ENCODE measurements around the gene ZNF724. TPM values are rescaled to one million over a fixed set of nuclear protein-coding genes. Genes with fewer than 3 reads are reported as not detected.
"Not testable (repeated sequence)": the region's sequence is repeated elsewhere in the genome, so short reads cannot be mapped to it uniquely, and the experiment has no call there.

ZNF724 gene
- total RNA-seq (1 to 10 TPM in 2 of 4 donors, under 1 TPM in 2; 0.89 to 2.8 (median 1.3) TPM), polyA plus RNA-seq (0.34 TPM)
- long read RNA-seq, donor 1, partial matches to known transcripts = 0 of 3 reads
- long read RNA-seq, donor 1, other reads (novel, unspliced or antisense) = 0 of 3 reads
- long read RNA-seq, donor 2 = 0 reads
- long read RNA-seq, donor 3, partial matches to known transcripts = 0 of 2 reads
- long read RNA-seq, donor 3, other reads (novel, unspliced or antisense) = 0 of 2 reads
- long read RNA-seq, donor 4 = 0 reads

GRCh38 chr19:23249911-23250649 is at the start of gene ZNF724:
Gene ZNF724, minus strand, starts transcription at chr19:23250394. Its CDS starts 152 bp downstream, at chr19:23250242.
- DNase-seq (peak; percentile 94 to 96 (median 96)), ATAC-seq (peak; percentile 100)
- Histone ChIP-seq H3K9me3 (ENCODE audit: control insufficient read depth, low read length) (no peaks in the 10 kb centered on the region), H3K4me3 (ENCODE audit: low read length) (peak within 1 kb of the TSS; percentile 82), H3K4me1 (ENCODE audit: control insufficient read depth, insufficient read depth, low read length) (no peaks in the 10 kb centered on the region), H3K27ac (ENCODE audit: low read length) (peak within 1 kb of the TSS; percentile 68), H3K27me3 (ENCODE audit: control insufficient read depth, insufficient read depth) (no peaks in the 10 kb centered on the region)
- intact Hi-C loops (cut with DNase I) = no loop called here
- under 1% methylated on average over 32 of the region's 32 CpGs for WGBS

DNA sequence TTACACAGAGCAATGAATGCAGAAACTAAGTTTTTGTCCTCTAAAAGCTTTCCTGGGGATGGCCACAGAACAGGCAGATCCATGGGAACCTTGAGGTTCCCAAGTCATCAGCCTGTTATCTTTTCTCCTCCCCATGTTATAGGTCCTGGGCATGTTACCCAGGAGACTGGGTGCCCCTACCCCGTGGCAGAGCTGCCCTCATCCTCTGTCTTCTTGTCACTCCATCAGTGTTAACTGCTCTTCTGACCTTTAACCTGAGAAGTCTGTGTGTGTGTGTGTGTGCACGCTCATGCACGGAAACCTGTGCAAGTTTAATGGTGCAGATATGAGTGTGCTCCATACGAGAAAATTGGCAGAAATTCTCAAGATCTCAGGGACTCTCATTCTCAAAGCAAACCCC is 43.9 kb upstream of the ZNF724 start:
- H3K4me3 ChIP-seq (ENCODE audit: low read length) = no peak overlapping the region
- no peaks in the 10 kb centered on the region for H3K27me3 ChIP-seq (ENCODE audit: control insufficient read depth, insufficient read depth)
- DNase-seq = no peak
- 74% methylated on average over 4 of the region's 4 CpGs for WGBS
- intact Hi-C loops (cut with DNase I) = no loop called here
- H3K9me3 ChIP-seq (ENCODE audit: control insufficient read depth, low read length) = no peaks in the 10 kb centered on the region
- ATAC-seq = no peak
- no peak overlapping the region for H3K27ac ChIP-seq (ENCODE audit: low read length)
- no peaks in the 10 kb centered on the region for H3K4me1 ChIP-seq (ENCODE audit: control insufficient read depth, insufficient read depth, low read length)

DNA sequence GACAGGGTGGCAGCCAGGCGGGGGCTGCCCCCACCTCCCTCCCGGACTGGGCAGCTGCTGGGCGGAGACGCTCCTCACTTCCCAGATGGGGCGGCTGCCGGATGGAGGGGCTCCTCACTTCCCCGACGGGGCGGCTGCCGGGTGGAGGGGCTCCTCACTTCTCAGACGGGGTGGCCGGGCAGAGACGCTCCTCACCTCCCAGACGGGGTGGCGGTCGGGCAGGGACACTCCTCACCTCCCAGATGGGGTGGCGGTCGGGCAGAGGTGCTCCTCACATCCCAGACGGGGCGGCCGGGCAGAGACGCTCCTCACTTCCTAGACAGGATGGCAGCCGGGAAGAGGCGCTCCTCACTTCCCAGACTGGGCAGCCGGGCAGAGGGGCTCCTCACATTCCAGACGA is 39.8 kb upstream of the ZNF724 start:
- H3K4me1 ChIP-seq (ENCODE audit: control insufficient read depth, insufficient read depth, low read length); H3K27me3 ChIP-seq (ENCODE audit: control insufficient read depth, insufficient read depth); intact Hi-C loops (cut with DNase I); H3K4me3 ChIP-seq (ENCODE audit: low read length); H3K9me3 ChIP-seq (ENCODE audit: control insufficient read depth, low read length); ATAC-seq; H3K27ac ChIP-seq (ENCODE audit: low read length): not testable (repeated sequence)
- 95% methylated on average over 26 of the region's 26 CpGs for WGBS
- peak in 1 of 3 donors; percentile 58 for DNase-seq

GRCh38 chr19:23287620-23288019 is 37.4 kb upstream of the ZNF724 start:
- H3K4me1 ChIP-seq (ENCODE audit: control insufficient read depth, insufficient read depth, low read length) = no peaks in the 10 kb centered on the region
- ATAC-seq (no peak), DNase-seq (no peak)
- no peak overlapping the region for H3K4me3 ChIP-seq (ENCODE audit: low read length)
- intact Hi-C loops (cut with DNase I) = no loop called here
- H3K9me3 ChIP-seq (ENCODE audit: control insufficient read depth, low read length) = peaks cover 2% of the 10 kb centered on the region
- H3K27me3 ChIP-seq (ENCODE audit: control insufficient read depth, insufficient read depth) = no peaks in the 10 kb centered on the region
- WGBS = 90% methylated on average over 3 of the region's 3 CpGs
- no peak overlapping the region for H3K27ac ChIP-seq (ENCODE audit: low read length)

DNA sequence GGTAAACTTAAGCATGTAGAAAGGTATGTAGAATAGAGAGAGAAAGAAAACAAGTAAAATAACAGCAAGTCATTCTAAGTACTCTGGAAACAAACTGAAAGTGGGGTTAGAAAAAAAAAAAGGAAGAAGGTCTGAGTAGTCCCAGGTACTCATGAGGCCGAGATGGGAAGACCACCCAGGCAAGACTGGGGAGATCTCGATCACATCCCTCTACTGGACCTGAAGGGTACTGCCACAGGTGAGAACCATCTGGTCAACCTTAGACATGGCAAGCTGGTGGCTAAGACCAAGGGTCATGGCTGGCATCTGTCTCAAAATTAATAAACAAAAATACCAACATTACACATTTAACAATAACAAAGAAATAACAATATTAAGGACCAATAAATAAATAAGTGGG is 36.3 kb upstream of the ZNF724 start:
- ATAC-seq = no peak
- Histone ChIP-seq H3K4me3 (ENCODE audit: low read length) (no peak overlapping the region), H3K27me3 (ENCODE audit: control insufficient read depth, insufficient read depth) (no peaks in the 10 kb centered on the region), H3K4me1 (ENCODE audit: control insufficient read depth, insufficient read depth, low read length) (no peaks in the 10 kb centered on the region), H3K27ac (ENCODE audit: low read length) (no peak overlapping the region), H3K9me3 (ENCODE audit: control insufficient read depth, low read length) (peaks cover 2% of the 10 kb centered on the region)
- intact Hi-C loops (cut with DNase I) = no loop called here
- 65% methylated on average over 2 of the region's 2 CpGs for WGBS
- DNase-seq = no peak

DNA sequence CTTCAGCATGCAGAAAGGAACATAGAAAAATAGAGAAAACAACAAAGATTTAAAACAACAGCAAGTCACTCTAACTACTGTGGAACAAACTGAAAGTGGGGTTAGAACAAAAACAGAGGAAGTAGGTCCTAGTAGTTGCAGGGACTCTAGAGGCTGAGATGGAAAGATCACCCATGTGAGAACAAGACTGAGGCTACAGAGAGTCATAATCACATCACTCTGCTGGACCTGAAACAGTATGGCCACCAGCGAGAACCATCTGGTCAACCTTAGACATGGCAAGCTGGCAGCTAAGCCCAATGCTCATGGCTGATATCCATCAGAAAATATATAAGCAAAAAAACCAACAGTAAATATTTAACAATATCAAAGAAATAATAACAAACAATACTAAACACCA is 35.8 kb upstream of the ZNF724 start:
- DNase-seq (no peak), ATAC-seq (no peak)
- H3K4me1 ChIP-seq (ENCODE audit: control insufficient read depth, insufficient read depth, low read length) = no peaks in the 10 kb centered on the region
- H3K27me3 ChIP-seq (ENCODE audit: control insufficient read depth, insufficient read depth) = no peaks in the 10 kb centered on the region
- intact Hi-C loops (cut with DNase I) = no loop called here
- H3K27ac ChIP-seq (ENCODE audit: low read length) = no peak overlapping the region
- H3K9me3 ChIP-seq (ENCODE audit: control insufficient read depth, low read length) = peaks cover 2% of the 10 kb centered on the region
- 95% methylated on average over 1 of the region's 1 CpG for WGBS
- H3K4me3 ChIP-seq (ENCODE audit: low read length) = no peak overlapping the region

DNA sequence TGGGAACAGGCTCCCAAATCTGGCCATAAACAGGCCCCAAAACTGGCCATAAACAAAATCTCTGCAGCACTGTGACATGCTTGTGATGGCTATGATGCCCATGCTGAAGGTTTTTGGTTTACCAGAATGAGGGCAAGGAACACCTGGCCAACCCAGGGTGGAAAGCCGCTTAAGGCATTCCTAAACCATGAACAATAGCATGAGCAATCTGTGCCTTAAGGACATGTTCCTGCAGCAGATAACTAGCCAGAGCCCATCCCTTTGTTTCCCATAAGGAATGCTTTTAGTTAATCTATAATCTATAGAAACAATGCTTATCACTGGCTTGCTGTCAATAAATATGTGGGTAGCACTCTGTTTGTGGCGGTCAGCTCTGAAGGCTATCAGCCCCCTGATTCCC is 35.1 kb upstream of the ZNF724 start:
- WGBS = 88% methylated on average over 2 of the region's 2 CpGs
- H3K27ac ChIP-seq (ENCODE audit: low read length); H3K27me3 ChIP-seq (ENCODE audit: control insufficient read depth, insufficient read depth); DNase-seq; ATAC-seq; H3K4me1 ChIP-seq (ENCODE audit: control insufficient read depth, insufficient read depth, low read length); H3K4me3 ChIP-seq (ENCODE audit: low read length); intact Hi-C loops (cut with DNase I); H3K9me3 ChIP-seq (ENCODE audit: control insufficient read depth, low read length): not testable (repeated sequence)

DNA sequence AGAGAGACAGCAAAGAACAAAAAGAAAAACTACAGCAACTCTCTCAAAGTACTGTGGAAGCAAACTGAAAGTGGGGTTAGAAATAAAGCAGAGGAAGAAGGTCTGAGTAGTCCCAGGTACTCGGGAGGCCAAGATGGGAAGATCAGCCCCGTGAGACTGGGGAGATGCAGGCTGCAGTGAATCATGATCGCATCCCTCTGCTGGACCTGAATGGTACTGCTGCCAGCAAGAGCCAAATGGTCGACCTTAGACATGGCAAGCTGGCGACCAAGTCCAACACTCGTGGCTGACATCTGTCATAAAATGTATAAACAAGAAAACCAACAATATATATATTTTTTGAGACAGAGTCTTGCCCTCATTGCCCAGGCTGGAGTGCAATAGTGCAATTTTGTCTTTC is 33.7 kb upstream of the ZNF724 start:
- Histone ChIP-seq H3K9me3 (ENCODE audit: control insufficient read depth, low read length) (peaks cover 2% of the 10 kb centered on the region), H3K4me3 (ENCODE audit: low read length) (no peak overlapping the region), H3K27ac (ENCODE audit: low read length) (no peak overlapping the region), H3K27me3 (ENCODE audit: control insufficient read depth, insufficient read depth) (no peaks in the 10 kb centered on the region), H3K4me1 (ENCODE audit: control insufficient read depth, insufficient read depth, low read length) (no peaks in the 10 kb centered on the region)
- WGBS = 15% methylated on average over 6 of the region's 6 CpGs
- DNase-seq (peak; percentile 34 to 75 (median 68)), ATAC-seq (peak in 1 of 2 donors; percentile 77)
- intact Hi-C loops (cut with DNase I) = no loop called here

DNA sequence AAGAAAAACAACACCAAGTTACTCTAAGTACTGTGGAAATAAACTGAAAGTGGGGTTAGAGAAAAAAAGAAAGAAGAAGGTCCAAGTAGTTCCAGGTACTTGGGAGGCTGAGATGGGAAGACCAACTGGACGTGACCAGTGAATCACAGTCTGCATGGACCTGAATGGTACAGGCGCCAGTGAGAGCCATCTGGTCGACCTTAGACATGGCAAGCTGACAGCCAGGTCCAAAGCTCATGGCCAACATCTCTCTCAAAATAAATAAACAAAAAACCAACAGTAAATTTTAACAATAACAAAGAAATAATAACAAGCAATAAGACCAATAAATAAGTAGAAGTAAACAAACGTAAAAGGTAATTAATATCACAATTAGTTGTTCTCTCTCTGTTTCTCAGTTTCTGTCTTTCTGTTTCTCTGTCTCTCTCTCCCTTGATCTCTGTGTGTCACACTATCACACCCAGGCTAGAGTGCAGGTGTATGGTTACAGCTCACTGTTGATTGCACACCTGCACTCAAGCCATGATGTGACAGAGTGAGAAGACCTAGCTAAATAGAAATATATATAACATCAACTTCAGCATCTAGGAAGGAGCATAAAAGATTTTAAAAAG is 31.6 kb upstream of the ZNF724 start:
- intact Hi-C loops (cut with DNase I) = no loop called here
- no peak for ATAC-seq
- H3K27ac ChIP-seq (ENCODE audit: low read length) = no peak overlapping the region
- no peaks in the 10 kb centered on the region for H3K9me3 ChIP-seq (ENCODE audit: control insufficient read depth, low read length)
- no peak for DNase-seq
- 79% methylated on average over 4 of the region's 4 CpGs for WGBS
- H3K27me3 ChIP-seq (ENCODE audit: control insufficient read depth, insufficient read depth) = no peaks in the 10 kb centered on the region
- H3K4me1 ChIP-seq (ENCODE audit: control insufficient read depth, insufficient read depth, low read length) = no peaks in the 10 kb centered on the region
- no peak overlapping the region for H3K4me3 ChIP-seq (ENCODE audit: low read length)

- not testable (repeated sequence) for H3K9me3 ChIP-seq (ENCODE audit: control insufficient read depth, low read length); H3K4me1 ChIP-seq (ENCODE audit: control insufficient read depth, insufficient read depth, low read length); H3K4me3 ChIP-seq (ENCODE audit: low read length); ATAC-seq; H3K27me3 ChIP-seq (ENCODE audit: control insufficient read depth, insufficient read depth); H3K27ac ChIP-seq (ENCODE audit: low read length); DNase-seq
- 39% methylated on average over 3 of the region's 3 CpGs for WGBS
- intact Hi-C loops (cut with DNase I) = loop anchor here in 1 of 4 donors (10.0 kb wide), 1 partner anchor 117 kb away; the partner anchor contains the start of gene ZNF91
These were observed 27.9 kb upstream of the ZNF724 start for GRCh38 chr19:23278118-23278517.
